ENCODE data around the gene SYNCRIP. TPM values are rescaled to one million over a fixed set of nuclear protein-coding genes. Genes with fewer than 3 reads are reported as not detected.

SYNCRIP gene
- total and polyA plus RNA-seq, 2 of the 13 experiments (the other 11 are each of a cell fraction or from before 2014, with no cell fraction given) = 8.1 to 112 TPM

DNA sequence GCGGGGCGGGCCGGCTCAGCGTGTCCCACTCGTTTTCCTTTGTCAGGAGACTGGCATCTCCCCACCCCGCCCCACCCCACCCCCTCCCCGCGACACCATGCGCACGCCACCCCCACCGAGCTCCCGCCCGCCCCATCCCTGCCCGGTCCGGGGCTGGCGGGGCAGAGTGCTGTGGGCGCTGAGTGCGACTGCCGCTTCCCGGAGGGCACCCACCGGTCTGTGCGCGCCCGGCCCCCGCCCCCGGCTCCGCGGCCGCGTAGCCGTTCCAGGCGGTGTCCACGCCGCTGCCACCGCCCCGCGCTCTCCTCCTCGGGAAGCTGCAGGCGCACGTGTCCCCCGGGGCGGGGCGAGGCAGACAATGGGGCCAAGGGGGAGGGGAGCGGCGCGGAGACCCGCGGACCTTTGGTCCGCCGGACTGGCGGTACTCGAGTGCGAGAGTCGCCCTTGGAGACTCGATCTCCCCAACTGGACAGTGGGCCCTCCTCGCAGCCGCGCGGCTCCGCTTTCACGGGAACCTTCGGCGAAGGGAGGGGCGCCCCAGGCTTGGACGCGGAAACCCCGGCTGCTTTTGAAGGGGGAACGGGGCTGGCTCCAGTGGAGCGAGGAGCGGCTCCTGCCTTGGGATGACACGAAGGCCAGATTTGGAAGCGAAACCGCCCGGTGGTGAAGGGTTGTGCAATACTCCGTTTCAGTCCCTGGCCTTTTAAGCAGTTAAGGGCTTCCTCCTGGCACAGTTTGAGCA lies 1.0 kb upstream of the SYNCRIP start (continued):
- TF ChIP-seq, protein P1, sequence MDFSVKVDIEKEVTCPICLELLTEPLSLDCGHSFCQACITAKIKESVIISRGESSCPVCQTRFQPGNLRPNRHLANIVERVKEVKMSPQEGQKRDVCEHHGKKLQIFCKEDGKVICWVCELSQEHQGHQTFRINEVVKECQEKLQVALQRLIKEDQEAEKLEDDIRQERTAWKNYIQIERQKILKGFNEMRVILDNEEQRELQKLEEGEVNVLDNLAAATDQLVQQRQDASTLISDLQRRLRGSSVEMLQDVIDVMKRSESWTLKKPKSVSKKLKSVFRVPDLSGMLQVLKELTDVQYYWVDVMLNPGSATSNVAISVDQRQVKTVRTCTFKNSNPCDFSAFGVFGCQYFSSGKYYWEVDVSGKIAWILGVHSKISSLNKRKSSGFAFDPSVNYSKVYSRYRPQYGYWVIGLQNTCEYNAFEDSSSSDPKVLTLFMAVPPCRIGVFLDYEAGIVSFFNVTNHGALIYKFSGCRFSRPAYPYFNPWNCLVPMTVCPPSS (IDR thresholded peaks at IDR 0.05) = no peak
- TF ChIP-seq CREM (IDR thresholded peaks at IDR 0.05) (no peak), CREM (CRISPR knock-in tag; IDR thresholded peaks at IDR 0.05) (no peak), DNMT1 (CRISPR knock-in tag; IDR thresholded peaks at IDR 0.05) (no peak), ZNF333 (CRISPR knock-in tag; IDR thresholded peaks at IDR 0.05; ENCODE audit: borderline replicate concordance) (0 out of 2 replicates have a peak, but pooled peaks have one; percentile 69), ZNF747 (CRISPR knock-in tag; IDR thresholded peaks at IDR 0.05; ENCODE audit: borderline replicate concordance) (no peak; the same call in 1 of the 2 replicates), POGZ (CRISPR knock-in tag; IDR thresholded peaks at IDR 0.05) (peak; percentile 58), ZNF101 (CRISPR knock-in tag; IDR thresholded peaks at IDR 0.05; ENCODE audit: borderline replicate concordance, low read depth) (0 out of 2 replicates have a peak, but pooled peaks have one; percentile 24), ZNF569 (CRISPR knock-in tag; IDR thresholded peaks at IDR 0.05; ENCODE audit: borderline replicate concordance) (no peak), ZSCAN21 (CRISPR knock-in tag; IDR thresholded peaks at IDR 0.05; ENCODE audit: borderline replicate concordance) (0 out of 2 replicates have a peak, but pooled peaks have one; percentile 46), ZNF446 (CRISPR knock-in tag; IDR thresholded peaks at IDR 0.05) (0 out of 2 replicates have a peak, but pooled peaks have one; percentile 61), CBX2 (IDR thresholded peaks at IDR 0.05; ENCODE audit: low read depth, low read length) (no peak), CBX2 (CRISPR knock-in tag; IDR thresholded peaks at IDR 0.05; ENCODE audit: low read depth) (no peak), ZNF44 (CRISPR knock-in tag; IDR thresholded peaks at IDR 0.05) (no peak), ZKSCAN1 (IDR thresholded peaks at IDR 0.05; ENCODE audit: low read length) (no peak), ZNF556 (CRISPR knock-in tag; IDR thresholded peaks at IDR 0.05; ENCODE audit: borderline replicate concordance) (peak; percentile 69; the same call in 1 of the 2 replicates), PPARG (CRISPR knock-in tag; conservative IDR thresholded peaks at IDR 0.05) (no peak)
- TF ChIP-seq, protein P2, sequence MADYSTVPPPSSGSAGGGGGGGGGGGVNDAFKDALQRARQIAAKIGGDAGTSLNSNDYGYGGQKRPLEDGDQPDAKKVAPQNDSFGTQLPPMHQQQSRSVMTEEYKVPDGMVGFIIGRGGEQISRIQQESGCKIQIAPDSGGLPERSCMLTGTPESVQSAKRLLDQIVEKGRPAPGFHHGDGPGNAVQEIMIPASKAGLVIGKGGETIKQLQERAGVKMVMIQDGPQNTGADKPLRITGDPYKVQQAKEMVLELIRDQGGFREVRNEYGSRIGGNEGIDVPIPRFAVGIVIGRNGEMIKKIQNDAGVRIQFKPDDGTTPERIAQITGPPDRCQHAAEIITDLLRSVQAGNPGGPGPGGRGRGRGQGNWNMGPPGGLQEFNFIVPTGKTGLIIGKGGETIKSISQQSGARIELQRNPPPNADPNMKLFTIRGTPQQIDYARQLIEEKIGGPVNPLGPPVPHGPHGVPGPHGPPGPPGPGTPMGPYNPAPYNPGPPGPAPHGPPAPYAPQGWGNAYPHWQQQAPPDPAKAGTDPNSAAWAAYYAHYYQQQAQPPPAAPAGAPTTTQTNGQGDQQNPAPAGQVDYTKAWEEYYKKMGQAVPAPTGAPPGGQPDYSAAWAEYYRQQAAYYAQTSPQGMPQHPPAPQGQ (CRISPR knock-in tag; IDR thresholded peaks at IDR 0.05; ENCODE audit: borderline replicate concordance) = no peak
- TF ChIP-seq, protein P3, sequence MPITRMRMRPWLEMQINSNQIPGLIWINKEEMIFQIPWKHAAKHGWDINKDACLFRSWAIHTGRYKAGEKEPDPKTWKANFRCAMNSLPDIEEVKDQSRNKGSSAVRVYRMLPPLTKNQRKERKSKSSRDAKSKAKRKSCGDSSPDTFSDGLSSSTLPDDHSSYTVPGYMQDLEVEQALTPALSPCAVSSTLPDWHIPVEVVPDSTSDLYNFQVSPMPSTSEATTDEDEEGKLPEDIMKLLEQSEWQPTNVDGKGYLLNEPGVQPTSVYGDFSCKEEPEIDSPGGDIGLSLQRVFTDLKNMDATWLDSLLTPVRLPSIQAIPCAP (CRISPR knock-in tag; IDR thresholded peaks at IDR 0.05; ENCODE audit: low read depth) = no peak; the same call in 1 of the 2 replicates
- TF ChIP-seq, protein P4, sequence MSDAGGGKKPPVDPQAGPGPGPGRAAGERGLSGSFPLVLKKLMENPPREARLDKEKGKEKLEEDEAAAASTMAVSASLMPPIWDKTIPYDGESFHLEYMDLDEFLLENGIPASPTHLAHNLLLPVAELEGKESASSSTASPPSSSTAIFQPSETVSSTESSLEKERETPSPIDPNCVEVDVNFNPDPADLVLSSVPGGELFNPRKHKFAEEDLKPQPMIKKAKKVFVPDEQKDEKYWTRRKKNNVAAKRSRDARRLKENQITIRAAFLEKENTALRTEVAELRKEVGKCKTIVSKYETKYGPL (CRISPR knock-in tag; IDR thresholded peaks at IDR 0.05) = no peak
- TF ChIP-seq, protein P5, sequence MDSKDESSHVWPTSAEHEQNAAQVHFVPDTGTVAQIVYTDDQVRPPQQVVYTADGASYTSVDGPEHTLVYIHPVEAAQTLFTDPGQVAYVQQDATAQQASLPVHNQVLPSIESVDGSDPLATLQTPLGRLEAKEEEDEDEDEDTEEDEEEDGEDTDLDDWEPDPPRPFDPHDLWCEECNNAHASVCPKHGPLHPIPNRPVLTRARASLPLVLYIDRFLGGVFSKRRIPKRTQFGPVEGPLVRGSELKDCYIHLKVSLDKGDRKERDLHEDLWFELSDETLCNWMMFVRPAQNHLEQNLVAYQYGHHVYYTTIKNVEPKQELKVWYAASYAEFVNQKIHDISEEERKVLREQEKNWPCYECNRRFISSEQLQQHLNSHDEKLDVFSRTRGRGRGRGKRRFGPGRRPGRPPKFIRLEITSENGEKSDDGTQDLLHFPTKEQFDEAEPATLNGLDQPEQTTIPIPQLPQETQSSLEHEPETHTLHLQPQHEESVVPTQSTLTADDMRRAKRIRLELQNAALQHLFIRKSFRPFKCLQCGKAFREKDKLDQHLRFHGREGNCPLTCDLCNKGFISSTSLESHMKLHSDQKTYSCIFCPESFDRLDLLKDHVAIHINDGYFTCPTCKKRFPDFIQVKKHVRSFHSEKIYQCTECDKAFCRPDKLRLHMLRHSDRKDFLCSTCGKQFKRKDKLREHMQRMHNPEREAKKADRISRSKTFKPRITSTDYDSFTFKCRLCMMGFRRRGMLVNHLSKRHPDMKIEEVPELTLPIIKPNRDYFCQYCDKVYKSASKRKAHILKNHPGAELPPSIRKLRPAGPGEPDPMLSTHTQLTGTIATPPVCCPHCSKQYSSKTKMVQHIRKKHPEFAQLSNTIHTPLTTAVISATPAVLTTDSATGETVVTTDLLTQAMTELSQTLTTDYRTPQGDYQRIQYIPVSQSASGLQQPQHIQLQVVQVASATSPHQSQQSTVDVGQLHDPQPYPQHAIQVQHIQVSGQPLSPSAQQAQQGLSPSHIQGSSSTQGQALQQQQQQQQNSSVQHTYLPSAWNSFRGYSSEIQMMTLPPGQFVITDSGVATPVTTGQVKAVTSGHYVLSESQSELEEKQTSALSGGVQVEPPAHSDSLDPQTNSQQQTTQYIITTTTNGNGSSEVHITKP (CRISPR knock-in tag; IDR thresholded peaks at IDR 0.05; ENCODE audit: low read depth) = 0 out of 2 replicates have a peak, but pooled peaks have one; percentile 48

Data from HepG2 (cell line).